Measurements from ENCODE around the gene APMAP.
"Not testable (repeated sequence)": the region's sequence is repeated elsewhere in the genome, so short reads cannot be mapped to it uniquely, and the experiment has no call there.

The APMAP gene

GRCh38 chr20:24930724-24931688, 61.5 kb downstream of the APMAP start:
- Histone ChIP-seq H3K4me3 (ENCODE audit: low read depth in 1 of 2, low read length in 1 of 2) (peak overlapping the region; percentile 50 to 60), H3K27ac (peak overlapping the region; percentile 87), H3K4me1 (ENCODE audit: control insufficient read depth in 1 of 2, insufficient read depth in 1 of 2, low read depth in 1 of 2, low read length in 1 of 2) (peaks cover 31% of the 10 kb centered on the region in 2 experiments)
- not testable (repeated sequence) for H3K36me3 ChIP-seq, H3K9me3 ChIP-seq, H3K27me3 ChIP-seq
- peak; percentile 57 for TF ChIP-seq CTCF (IDR thresholded peaks at IDR 0.05)

GRCh38 chr20:24929867-24930723, 62.5 kb downstream of the APMAP start:
- H3K9me3 ChIP-seq, H3K36me3 ChIP-seq, H3K27me3 ChIP-seq: not testable (repeated sequence)
- Histone ChIP-seq H3K27ac (peak overlapping the region; percentile 87), H3K4me3 (ENCODE audit: low read depth in 1 of 2, low read length in 1 of 2) (peak overlapping the region; percentile 50 to 60), H3K4me1 (ENCODE audit: control insufficient read depth in 1 of 2, insufficient read depth in 1 of 2, low read depth in 1 of 2, low read length in 1 of 2) (peaks cover 31% of the 10 kb centered on the region in 2 experiments)

GRCh38 chr20:24929259-24929658, 63.3 kb downstream of the APMAP start:
- not testable (repeated sequence) for H3K36me3 ChIP-seq; H3K9me3 ChIP-seq; H3K4me3 ChIP-seq (ENCODE audit: low read depth in 1 of 2, low read length in 1 of 2); H3K27me3 ChIP-seq
- Histone ChIP-seq H3K27ac (peak overlapping the region; percentile 87), H3K4me1 (ENCODE audit: control insufficient read depth in 1 of 2, insufficient read depth in 1 of 2, low read depth in 1 of 2, low read length in 1 of 2) (peaks cover 31% of the 10 kb centered on the region in 2 experiments)

GRCh38 chr20:24920706-24921105, 71.8 kb downstream of the APMAP start:
- H3K4me1 ChIP-seq (ENCODE audit: control insufficient read depth in 1 of 2, insufficient read depth in 1 of 2, low read depth in 1 of 2, low read length in 1 of 2); H3K36me3 ChIP-seq; H3K4me3 ChIP-seq (ENCODE audit: low read depth in 1 of 2, low read length in 1 of 2); H3K27ac ChIP-seq; H3K9me3 ChIP-seq: not testable (repeated sequence)
- peaks cover 16% of the 10 kb centered on the region for H3K27me3 ChIP-seq

GRCh38 chr20:24919665-24920064, 72.9 kb downstream of the APMAP start:
- H3K4me3 ChIP-seq (ENCODE audit: low read depth in 1 of 2, low read length in 1 of 2); H3K4me1 ChIP-seq (ENCODE audit: control insufficient read depth in 1 of 2, insufficient read depth in 1 of 2, low read depth in 1 of 2, low read length in 1 of 2); H3K36me3 ChIP-seq; H3K9me3 ChIP-seq; H3K27ac ChIP-seq: not testable (repeated sequence)
- peaks cover 16% of the 10 kb centered on the region for H3K27me3 ChIP-seq

- peaks cover 6 to 8% of the 10 kb centered on the region in 2 experiments for H3K4me1 ChIP-seq (ENCODE audit: control insufficient read depth in 1 of 2, insufficient read depth in 1 of 2, low read depth in 1 of 2, low read length in 1 of 2)
Measured at GRCh38 chr20:24918579-24919566, 73.7 kb downstream of the APMAP start.

More at GRCh38 chr20:24918579-24919566, 73.7 kb downstream of the APMAP start:
- Histone ChIP-seq H3K36me3 (no peaks in the 10 kb centered on the region), H3K27ac (no peak overlapping the region), H3K9me3 (no peaks in the 10 kb centered on the region), H3K4me3 (ENCODE audit: low read depth in 1 of 2, low read length in 1 of 2) (peak overlapping the region in 1 of 2 experiments; percentile 20), H3K27me3 (peaks cover 16% of the 10 kb centered on the region)
- no peak for TF ChIP-seq CTCF (IDR thresholded peaks at IDR 0.05)

Data from neutrophil (primary cell).